ENCODE results near the gene NIP7.
"Not testable (repeated sequence)": the region's sequence is repeated elsewhere in the genome, so short reads cannot be mapped to it uniquely, and the experiment has no call there.

The NIP7 gene

DNA sequence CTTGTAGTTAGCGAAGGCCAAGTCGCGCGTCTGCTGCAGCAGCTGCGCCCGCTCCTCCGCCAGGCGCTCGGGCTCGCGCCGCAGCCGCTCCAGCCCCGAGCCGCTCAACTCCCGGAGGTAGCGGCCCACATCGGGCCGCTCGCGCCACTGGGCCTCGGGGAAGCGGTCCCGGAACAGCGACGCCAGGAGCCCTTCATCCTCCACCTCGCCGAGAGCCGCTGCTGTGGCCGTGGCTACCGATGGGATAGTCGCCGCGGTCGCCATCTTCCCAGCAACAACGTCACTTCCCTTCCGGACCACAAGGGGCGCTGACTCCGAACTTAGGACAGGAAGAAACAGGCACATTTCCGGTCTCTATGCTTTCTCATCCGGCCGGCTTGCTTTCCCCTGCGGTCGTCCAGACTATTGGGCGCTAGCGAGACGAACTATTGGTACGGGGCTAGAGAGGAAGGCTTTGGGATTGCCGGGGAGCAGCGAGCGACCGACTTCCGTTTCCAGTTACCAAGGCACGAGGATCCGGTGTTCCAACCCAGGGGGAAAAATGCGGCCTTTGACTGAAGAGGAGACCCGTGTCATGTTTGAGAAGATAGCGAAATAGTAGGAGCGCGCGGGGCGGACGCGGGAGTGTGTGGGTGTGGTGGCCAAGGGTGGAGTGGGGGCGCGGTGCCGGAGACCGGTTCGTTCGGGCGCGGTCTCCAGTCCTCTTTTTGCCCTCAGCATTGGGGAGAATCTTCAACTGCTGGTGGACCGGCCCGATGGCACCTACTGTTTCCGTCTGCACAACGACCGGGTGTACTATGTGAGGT is at the start of gene NIP7, which contains the start of gene COG8:
Gene NIP7, plus strand, starts transcription at position 484 of the 806 bp plus-strand sequence. Its CDS starts 58 bp downstream, at position 542.
Gene COG8, minus strand, starts transcription at position 276 of the 806 bp plus-strand sequence. Its CDS starts 12 bp downstream, at position 264.
- DNase-seq (ENCODE audit: low read depth), result peak; percentile 99

DNA sequence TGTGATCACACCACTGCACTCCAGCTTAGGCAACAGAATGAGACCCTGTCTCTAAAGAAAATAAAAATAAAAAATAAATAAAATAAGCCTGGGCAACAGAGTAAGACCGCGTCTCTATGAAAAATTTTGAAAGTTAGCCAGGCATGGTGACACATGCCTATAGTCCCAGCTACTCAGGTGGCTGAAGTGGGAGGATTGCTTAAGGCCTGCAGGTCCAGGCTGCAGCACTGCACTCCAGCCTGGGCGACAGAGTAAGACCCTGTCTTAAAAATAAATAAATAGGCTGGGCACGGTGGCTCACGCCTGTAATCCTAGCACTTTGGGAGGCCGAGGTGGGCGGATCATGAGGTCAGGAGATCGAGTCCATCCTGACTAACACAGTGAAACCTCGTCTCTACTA is 47.9 kb upstream of the NIP7 start:
- not testable (repeated sequence) for DNase-seq (ENCODE audit: low read depth)

DNA sequence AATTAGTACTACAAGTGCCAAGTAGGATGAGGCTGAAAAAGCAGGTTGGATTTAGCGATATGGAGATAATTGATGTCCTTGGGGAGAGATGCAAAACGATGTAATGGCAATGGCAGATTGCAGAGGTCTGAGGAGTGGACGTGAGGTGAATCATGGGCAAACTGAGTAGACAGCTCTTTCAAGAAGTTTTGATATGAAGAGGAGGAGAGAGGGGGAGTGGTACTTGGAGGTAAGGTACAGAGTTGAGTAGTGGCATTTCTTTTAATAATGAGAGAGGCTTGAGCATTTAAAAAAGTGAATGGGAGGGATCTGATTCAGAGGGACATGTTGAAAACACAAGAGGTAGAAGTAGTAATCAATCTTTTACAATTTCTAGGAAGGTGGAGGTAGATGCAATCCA is 46.2 kb upstream of the NIP7 start:
- DNase-seq (ENCODE audit: low read depth), result no peak

DNA sequence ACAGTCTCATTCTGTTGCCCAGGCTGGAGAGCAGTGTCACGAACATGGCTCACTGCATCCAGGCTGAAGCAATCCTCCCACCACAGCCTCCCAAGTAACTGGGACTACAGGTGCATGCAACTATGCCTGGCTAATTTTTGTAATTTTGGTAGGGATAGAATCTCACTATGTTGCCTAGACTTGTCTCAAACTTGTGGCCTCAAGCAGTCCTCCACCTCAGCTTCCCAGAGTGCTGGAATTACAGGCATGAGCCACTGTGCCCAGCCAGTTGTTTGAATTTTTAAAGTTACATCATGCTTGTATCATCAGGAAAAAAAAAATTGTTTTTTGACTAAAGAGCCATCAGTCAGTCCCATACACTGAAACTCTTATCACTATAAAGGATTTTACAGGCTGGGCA is 45.5 kb upstream of the NIP7 start:
- DNase-seq (ENCODE audit: low read depth), result no peak

DNA sequence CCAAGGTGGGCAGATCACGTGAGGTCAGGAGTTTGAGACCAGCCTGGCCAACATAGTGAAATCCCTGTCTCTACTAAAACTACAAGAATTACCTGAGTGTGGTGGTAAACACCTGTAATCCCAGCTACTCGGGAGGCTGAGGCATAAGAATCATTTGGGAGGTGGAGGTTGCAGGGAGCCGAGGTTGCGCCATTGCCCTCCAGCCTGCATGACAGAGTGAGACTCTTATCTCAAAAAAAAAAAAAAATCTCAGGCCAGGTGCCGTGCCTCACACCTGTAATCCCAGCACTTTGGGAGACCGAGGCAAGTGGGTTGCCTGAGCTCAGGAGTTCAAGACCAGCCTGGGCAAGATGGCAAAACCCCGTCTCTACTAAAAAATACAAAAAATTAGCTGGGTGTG is 42.8 kb upstream of the NIP7 start:
- DNase-seq (ENCODE audit: low read depth), result not testable (repeated sequence)

DNA sequence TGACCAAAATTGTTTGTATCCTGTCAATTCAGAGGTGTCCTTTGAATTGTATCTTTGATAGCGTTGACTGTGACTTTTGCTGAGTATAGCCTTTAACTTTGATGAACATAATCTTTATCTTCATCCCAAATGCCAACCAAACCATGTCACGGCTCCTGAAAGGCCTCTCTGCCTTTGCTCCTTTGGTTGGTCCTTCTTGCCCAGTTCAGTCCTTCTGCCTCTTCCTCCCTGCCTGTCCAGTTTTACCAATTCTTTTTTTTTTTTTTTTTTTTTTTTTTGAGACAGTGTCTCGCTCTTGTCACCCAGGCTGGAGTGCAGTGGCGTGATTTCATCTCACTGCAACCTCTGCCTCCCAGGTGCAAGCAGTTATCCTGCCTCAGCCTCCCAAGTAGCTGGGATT is 41.3 kb upstream of the NIP7 start:
- no peak for DNase-seq (ENCODE audit: low read depth)

DNA sequence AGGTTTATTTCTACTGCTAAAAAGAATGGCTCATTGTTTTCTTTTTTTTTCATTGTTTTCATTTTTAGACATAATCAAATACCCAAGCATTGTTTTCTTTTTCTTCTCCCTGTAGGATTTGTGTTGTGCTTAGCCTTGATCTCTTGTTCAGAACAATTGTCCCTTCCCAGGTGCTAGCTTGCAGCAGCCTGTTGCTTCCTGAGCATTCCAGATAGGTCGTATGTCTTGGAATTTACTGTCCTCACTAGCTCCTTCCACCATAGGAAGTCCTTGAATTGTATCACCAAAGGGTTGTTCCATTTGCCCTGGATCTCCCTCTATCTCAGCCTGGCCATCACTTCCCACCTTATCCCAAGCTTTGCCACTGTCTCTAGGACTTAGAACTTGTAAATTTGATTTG is 38.4 kb upstream of the NIP7 start:
- no peak for DNase-seq (ENCODE audit: low read depth)

DNA sequence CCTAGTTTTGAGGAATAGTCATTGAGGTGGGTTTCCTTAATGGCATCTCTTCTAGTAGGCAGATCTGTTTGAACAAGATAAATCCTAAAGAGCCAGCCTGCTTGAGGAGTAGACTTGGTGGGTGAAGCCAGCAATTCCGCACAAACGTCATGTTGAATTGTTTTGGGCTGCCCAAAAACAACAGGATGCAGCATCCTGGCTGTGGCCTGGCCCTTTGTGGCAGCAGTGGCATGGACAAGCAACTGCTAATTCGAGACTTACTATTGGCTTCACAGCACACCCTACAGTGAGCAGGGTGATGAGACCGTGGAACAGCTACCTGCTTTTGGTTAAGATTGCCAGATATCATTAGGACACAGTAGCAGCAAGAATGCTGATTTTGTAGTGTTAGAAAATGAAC is 37.7 kb upstream of the NIP7 start:
- DNase-seq (ENCODE audit: low read depth), result no peak

DNA sequence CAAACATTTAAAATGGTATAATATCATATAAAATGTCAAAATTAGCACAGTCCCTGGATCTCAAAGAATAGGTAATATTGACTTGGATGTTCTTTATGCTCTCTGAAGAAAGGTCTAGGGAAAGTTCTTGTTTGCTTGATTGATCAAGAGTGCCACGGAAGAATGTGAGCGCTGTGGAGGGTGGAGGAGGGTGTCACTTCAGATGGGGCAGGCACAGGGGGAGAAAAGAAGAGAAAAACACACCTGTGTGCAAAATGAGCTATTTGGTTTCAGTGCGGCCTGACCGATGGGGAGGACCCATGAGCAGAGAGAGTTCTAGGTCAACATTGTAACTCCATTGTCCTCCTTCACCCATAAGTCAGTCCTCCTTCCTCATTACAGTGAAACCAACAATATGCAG is 37.3 kb upstream of the NIP7 start:
- no peak for DNase-seq (ENCODE audit: low read depth)

DNA sequence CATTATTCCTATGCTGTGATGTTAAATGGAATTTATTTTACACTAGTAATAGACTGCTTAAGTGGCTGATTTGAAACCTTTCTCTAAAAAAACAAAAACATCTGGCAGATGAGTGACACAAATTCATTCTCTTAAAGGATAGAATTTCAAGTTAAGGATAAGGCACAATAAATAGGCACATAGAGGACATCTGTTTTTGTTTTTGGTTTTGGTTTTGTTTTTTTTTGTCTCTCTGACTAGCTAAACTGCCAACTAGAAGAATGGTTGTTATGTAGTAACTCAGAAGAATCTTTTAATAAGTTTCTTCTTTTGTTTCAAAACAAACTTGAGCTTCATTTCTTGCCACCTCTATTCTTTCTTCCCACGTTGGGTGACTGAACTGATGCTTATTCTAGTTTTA is 33.5 kb upstream of the NIP7 start:
- no peak for DNase-seq (ENCODE audit: low read depth)

DNA sequence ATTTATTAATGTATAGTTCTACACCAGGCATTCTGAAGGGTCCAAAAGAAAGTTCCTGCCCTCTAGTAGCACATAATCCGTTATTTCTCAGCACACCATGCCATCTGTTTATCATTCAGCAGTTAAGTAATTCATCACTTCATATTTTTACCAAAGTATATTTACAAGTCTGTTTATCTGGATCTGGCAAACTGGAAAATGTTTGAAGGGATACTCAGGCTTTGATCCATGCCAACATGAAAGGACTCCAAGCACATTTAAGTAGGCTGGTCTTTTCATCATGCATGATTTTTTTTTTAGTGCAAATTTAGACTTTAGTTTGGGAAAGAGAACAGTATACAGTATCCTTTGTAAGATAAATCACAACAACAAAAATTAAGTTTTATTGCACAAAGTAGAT is 32.5 kb upstream of the NIP7 start:
- DNase-seq (ENCODE audit: low read depth), result no peak

DNA sequence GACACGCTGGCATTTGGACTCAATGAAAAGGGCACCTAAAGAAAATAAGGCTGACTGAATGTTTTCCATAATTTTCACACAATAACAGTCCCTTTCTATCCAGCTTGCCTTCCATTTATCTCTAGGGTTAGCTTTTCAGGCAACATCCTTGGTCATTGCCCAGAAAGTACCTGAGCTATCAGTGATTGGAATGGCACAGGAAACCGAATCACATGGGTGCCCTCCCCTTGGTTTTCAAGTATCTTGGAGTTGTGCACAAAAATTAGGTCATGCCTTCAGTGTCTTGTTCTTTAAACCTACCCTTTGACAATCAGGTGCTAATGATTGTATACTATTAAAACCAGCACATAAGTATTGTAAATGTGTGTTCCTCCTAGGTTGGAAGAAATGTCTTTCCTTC is 31.7 kb upstream of the NIP7 start:
- DNase-seq (ENCODE audit: low read depth), result no peak

DNA sequence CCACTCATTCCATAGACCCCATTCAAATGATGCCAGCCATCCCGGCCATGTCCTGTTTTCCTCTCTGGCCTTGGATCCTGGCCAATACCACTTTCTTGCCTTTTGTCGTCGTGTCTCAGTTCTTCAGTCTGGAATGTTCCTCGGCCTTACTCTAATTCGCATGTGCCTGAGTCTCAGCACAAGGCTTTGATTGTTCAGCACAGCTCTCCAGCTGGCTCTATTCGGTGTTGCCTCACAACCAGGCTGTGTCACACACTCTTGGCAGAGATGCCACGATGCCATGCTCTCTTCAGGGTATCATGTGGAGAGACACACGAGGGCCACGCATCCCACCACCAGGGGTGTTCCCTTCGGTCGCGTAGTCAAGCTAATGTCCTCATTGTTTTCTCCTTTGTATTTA is 30.3 kb upstream of the NIP7 start:
- no peak for DNase-seq (ENCODE audit: low read depth)

DNA sequence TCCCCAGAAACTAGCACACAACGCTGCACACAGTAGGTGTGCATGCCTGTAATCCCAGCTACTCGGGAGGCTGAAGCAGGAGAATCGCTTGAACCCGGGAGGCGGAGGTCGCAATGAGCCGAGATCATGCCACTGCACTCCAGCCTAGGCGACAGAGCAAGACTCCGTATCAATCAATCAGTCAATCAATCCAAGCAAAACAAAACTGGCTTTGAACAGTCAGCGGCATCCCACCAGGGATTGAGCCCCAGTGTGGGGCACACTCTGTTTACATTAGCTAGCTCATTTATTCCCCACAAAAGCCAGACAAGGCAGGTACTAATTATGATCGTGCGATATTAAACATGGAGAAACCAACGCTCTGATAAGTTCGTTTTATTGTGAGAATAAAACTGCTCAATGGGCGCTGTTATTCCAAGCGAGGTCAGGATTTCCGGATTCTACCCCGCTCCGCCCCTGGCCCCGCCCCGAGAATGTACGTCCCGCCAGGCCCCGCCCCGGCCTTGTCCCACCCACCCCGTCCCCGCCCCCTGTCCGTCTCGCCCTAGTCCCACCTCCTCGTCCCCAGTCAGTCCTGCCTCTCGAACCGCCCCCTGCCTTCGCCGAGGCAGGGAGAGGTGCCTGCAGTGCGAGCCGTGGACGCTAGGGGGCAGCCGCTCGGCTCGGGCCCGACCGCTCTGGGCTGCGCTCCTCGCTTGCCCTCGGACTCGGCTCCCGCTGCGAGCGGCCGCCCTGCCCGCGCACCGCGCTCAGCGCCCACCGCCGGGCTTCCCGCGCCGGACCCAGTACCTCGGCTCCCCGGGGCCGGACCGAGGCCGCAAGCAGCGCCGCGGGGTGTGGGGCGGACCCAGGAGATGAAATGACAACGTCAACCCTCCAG is 28.7 kb upstream of the NIP7 start, which contains the start of gene VPS4A:
Gene VPS4A, plus strand, starts transcription at position 698 of the 880 bp plus-strand sequence. Its CDS starts 162 bp downstream, at position 860.
- DNase-seq (ENCODE audit: low read depth), result peak; percentile 95

DNA sequence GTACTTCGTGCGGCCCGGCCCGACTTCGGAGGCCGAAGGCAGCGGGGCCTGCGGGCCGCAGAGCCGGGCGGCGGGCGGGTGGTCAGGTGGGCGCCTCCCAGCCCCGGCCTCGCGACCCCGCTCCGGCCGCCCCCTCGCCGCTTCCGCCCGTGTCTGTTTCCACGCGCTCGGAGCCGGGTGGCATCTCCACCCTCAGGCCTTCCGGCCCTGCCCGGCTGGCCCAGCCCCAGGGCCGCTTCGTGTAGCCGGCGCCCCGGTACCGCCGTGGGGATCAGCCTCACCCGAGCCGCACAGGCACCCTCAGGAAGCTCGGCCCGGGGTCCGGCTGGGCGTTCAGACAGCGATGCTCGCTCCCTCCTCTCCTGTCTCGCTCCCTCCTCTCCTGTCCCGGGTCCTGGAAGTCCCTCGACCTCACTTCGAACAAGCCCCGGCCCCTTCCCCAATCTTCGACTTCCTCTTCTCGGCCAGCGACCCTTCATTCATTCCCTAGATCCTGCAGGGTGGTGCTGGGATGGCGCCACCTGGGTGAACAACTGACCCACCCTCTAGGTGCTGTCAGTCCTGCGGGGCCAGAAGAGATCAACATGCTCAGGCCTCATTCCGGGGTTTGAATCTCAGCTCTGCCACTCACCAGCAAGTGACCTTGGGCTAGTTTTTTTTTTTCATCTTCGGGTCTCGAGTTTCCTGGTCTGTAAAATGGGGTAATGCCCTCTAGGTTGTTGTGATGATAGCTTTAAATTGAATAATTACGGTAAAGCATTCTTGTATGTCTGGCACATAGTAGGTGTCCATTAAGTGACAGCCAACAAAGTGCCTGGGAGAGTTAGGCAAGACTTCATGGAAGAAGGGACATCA is 27.8 kb upstream of the NIP7 start:
- DNase-seq (ENCODE audit: low read depth), result peak; percentile 36

DNA sequence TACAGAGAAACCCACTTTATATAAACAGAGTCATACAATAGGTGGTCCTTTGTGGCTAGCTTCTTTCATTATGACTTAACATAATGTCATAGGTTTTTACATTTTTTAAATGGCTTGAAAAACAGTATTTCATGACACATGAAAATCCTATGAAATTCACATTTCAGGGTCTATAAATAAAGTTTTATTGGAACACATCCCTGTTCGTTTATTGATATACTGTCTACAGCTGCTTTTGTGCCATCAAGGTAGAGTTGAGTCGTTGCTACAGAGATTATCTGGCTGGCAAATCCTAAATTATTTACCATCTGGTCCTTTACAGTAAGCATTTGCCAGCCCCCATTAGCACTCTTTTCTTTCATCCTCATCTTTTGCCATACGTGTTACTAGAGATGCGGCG is 26.1 kb upstream of the NIP7 start:
- DNase-seq (ENCODE audit: low read depth), result no peak

DNA sequence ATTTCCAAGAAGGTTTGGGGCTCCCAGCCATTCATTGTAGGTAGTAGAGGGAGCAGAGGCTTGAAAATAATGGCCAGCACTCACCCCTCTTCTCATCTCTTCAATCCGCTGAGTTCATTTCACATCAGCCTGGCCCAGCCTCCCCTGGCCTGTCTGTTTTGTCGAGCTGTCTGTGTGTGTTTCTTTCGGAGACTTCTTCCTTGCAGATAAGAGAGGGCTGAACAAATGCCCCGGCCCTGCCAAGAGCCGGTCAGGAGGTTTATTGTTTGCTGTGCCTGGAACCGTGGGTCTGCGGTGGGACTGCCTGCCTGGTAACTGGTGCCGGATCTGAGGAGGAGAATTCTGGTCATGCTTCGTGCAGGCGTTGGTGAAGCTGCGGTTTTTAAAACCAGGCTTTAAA is 25.0 kb upstream of the NIP7 start:
- DNase-seq (ENCODE audit: low read depth), result no peak

DNA sequence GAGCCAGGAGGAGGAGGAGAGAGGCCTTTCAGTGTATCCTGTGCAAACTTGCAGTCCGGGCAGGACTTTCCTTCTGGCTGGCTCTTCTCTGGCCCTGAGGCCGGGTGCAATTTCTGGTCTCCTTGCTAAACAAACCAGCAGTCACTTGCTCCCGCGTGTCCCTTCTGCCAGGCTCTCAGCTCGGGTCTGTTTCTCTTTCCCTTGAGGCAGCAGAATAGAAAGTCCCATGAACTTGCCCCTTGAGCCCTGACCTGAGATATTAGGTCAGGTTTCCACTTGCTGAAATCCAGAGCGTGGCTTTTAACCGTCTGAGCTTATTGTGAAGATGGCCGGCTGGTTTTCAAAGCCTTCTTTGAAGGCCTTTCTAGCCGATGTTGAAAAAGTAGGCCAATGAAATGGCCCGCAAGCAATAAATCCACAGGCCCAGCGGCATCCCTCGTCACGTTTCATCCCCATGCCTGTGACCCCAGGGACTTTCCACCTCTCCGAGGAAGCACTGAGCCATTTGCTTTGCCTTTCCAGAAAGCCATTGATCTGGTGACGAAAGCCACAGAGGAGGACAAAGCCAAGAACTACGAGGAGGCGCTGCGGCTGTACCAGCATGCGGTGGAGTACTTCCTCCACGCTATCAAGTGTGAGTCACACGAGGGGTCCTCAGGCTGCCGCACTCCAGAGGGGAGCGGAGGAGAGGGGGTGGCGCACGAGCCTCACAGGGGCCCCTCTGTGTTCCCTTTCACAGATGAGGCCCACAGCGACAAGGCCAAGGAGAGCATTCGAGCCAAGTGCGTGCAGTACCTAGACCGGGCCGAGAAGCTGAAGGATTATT is 23.9 kb upstream of the NIP7 start:
- DNase-seq (ENCODE audit: low read depth), result no peak

DNA sequence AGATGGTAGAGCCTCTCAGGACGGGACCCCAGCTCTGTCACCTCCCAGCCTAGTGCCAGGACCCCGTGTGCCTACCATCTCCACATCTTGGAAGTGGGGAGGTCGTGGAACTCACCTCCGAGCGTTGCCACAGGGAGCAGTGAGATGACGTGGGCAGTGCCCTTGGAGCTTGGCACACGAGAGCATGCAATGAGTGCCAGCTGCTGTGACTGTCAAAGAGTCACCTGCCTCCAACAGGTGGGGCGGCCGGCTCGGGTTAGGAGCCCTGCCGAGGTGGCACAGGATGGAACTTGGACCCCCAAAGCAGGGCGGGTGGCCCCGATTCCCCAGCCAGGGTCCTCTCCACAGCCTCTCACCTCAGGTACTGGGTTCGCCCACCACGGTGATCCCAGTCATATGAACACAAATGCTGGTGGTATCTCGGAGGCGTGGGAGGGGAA is 23.0 kb upstream of the NIP7 start:
- DNase-seq (ENCODE audit: low read depth), result no peak

DNA sequence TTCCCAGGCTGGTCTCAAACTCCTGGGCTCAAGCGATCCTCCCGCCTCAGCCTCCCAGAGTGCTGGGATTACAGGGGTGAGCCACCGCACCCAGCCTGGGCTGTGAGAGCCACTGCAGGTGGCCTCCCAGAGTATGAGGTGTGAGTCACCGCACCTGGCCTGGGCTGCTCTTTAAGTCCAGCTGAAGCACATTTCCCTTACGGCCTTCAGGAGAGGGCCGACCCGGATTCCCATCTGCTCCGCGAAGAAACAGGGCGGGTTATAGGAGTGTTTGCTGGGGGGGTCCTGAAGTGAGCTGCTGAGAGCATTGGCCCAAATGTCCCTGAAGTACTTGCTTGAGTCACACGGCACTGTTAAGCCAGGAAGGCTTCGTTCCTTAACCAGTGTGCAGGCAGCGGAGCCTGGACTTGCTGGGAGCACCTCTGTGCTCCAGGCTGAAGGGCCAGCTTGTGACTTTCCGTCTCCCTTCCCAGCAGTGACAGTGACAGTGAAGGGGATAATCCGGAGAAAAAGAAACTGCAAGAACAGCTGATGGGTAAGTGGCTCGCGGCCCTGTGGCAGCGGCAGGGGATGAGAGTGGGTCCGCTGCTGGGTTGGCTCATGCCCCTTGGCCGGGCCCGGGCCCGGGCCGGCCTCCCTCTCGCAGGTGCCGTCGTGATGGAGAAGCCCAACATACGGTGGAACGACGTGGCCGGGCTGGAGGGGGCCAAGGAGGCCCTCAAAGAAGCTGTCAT is 21.2 kb upstream of the NIP7 start:
- DNase-seq (ENCODE audit: low read depth), result no peak

Data from iris pigment epithelial cell (primary cell).